Peyer's patch (tissue), 4 donors: Measurements from ENCODE around the gene NPPB. TPM values are rescaled to one million over a fixed set of nuclear protein-coding genes. Genes with fewer than 3 reads are reported as not detected.

Source experiments
- DNase-seq, 3 donors: peaks; one replicate each; pipeline ENCODE4 v3.0.0-alpha.2; 2017 to 2019
- H3K27ac ChIP-seq, 4 donors: fragments of 200-600 bp; sonication (generic); one replicate each; pipeline ENCODE4 v1.5.1; 2016 to 2019
- H3K27me3 ChIP-seq, 2 donors: fragments of 200-600 bp; sonication (generic); one replicate each; pipeline ENCODE4 v1.5.1; 2019
- H3K36me3 ChIP-seq, 3 donors: fragments of 200-600 bp; sonication (generic); one replicate each; pipeline ENCODE4 v1.5.1; 2016 to 2019
- H3K4me1 ChIP-seq, 4 donors: fragments of 200-600 bp; sonication (generic); one replicate each; pipeline ENCODE4 v1.5.1; 2016 to 2019
- H3K4me3 ChIP-seq, 4 donors: fragments of 200-600 bp; sonication (generic); 1 replicate in 3 of 4; 2 replicates in 1 of 4; pipeline ENCODE4 v1.5.1; 2016 to 2019; ENCODE audit warnings: mild to moderate bottlenecking in 1 of 4
- H3K9me3 ChIP-seq, 4 donors: fragments of 200-600 bp; sonication (generic); one replicate each; pipeline ENCODE4 v1.5.1; 2016 to 2019; ENCODE audit warnings: mild to moderate bottlenecking in 1 of 4
- CTCF ChIP-seq, 6 experiments: fragments of 450-650 bp in 4 of 6; fragments of 200-600 bp in 2 of 6; sonication (generic) in 1 of 6; IDR thresholded peaks; one replicate each; pipeline ENCODE4 v1.5.1; 2017 to 2019; ENCODE audit warnings: antibody characterized with exemption in 6 of 6, mild to moderate bottlenecking in 3 of 6, moderate library complexity in 1 of 6
- POLR2A ChIP-seq, 2 donors: fragments of 450-650 bp; IDR thresholded peaks; one replicate each; pipeline ENCODE4 v1.5.1; 2017; ENCODE audit warnings: antibody characterized with exemption in 2 of 2, mild to moderate bottlenecking in 2 of 2, moderate library complexity in 2 of 2
- total RNA-seq, 4 donors: library from RNA; depleted of rRNA; stranded (reverse); fragments of >200 nt; gene quantifications; one replicate each; pipeline ENCODE4 v1.1.0, GENCODE V29; 2016

NPPB gene
- total RNA-seq, 4 donors from 2014 or later = not detected

GRCh38 chr1:11891433-11892186, 32.9 kb upstream of the NPPB start:
- no peaks in the 10 kb centered on the region for H3K27me3 ChIP-seq
- no peaks in the 10 kb centered on the region for H3K9me3 ChIP-seq
- no peak overlapping the region for H3K27ac ChIP-seq
- no peaks in the 10 kb centered on the region for H3K36me3 ChIP-seq
- no peak for DNase-seq
- no peak overlapping the region for H3K4me3 ChIP-seq
- H3K4me1 ChIP-seq = no peaks in the 10 kb centered on the region
- TF ChIP-seq POLR2A (IDR thresholded peaks at IDR 0.05) (no peak), CTCF (IDR thresholded peaks at IDR 0.05) (no peak)

GRCh38 chr1:11888877-11889208, 30.1 kb upstream of the NPPB start:
- Histone ChIP-seq H3K36me3 (no peaks in the 10 kb centered on the region), H3K27me3 (no peaks in the 10 kb centered on the region), H3K4me3 (no peak overlapping the region), H3K27ac (no peak overlapping the region), H3K4me1 (no peaks in the 10 kb centered on the region), H3K9me3 (no peaks in the 10 kb centered on the region)
- TF ChIP-seq POLR2A (IDR thresholded peaks at IDR 0.05) (no peak), CTCF (IDR thresholded peaks at IDR 0.05) (no peak)
- DNase-seq = no peak

GRCh38 chr1:11888206-11888876, 29.6 kb upstream of the NPPB start:
- H3K27ac ChIP-seq = no peak overlapping the region
- no peaks in the 10 kb centered on the region for H3K4me1 ChIP-seq
- H3K36me3 ChIP-seq = no peaks in the 10 kb centered on the region
- TF ChIP-seq CTCF (IDR thresholded peaks at IDR 0.05) (no peak), POLR2A (IDR thresholded peaks at IDR 0.05) (no peak)
- H3K27me3 ChIP-seq = no peaks in the 10 kb centered on the region
- H3K4me3 ChIP-seq = no peak overlapping the region
- no peaks in the 10 kb centered on the region for H3K9me3 ChIP-seq
- no peak for DNase-seq

- no peaks in the 10 kb centered on the region for H3K36me3 ChIP-seq
- no peaks in the 10 kb centered on the region for H3K27me3 ChIP-seq
- H3K27ac ChIP-seq = no peak overlapping the region
- no peak for TF ChIP-seq POLR2A (IDR thresholded peaks at IDR 0.05)
- no peak for TF ChIP-seq CTCF (IDR thresholded peaks at IDR 0.05)
- H3K9me3 ChIP-seq = no peaks in the 10 kb centered on the region
- DNase-seq = no peak
- H3K4me3 ChIP-seq = no peak overlapping the region
- H3K4me1 ChIP-seq = peaks cover 0 to 7% (median 0%) of the 10 kb centered on the region in 4 donors
These were observed 28.9 kb upstream of the NPPB start for GRCh38 chr1:11887666-11888007.

GRCh38 chr1:11886986-11887665, 28.4 kb upstream of the NPPB start:
- Histone ChIP-seq H3K36me3 (no peaks in the 10 kb centered on the region), H3K4me1 (peaks cover 0 to 8% (median 0%) of the 10 kb centered on the region in 4 donors), H3K27me3 (no peaks in the 10 kb centered on the region), H3K4me3 (no peak overlapping the region), H3K27ac (no peak overlapping the region), H3K9me3 (no peaks in the 10 kb centered on the region)
- TF ChIP-seq CTCF (IDR thresholded peaks at IDR 0.05) (no peak), POLR2A (IDR thresholded peaks at IDR 0.05) (no peak)
- no peak for DNase-seq
